HepG2 (cell line): Measurements from ENCODE around the gene NEAT1. TPM values are rescaled to one million over a fixed set of nuclear protein-coding genes. Genes with fewer than 3 reads are reported as not detected.

Source experiments
- BCLAF1 ChIP-seq: fragments of 450-650 bp; IDR thresholded peaks from 2 replicates; pipeline ENCODE4 v1.6.1; 2017; ENCODE audit warnings: mild to moderate bottlenecking
- GPBP1L1 ChIP-seq: sonication (generic); formaldehyde crosslinking; IDR thresholded peaks from 2 replicates; pipeline ENCODE4 v1.5.0; 2020; ENCODE audit warnings: mild to moderate bottlenecking, missing genetic modification reagents
- LCORL ChIP-seq, 2 experiments: fragments of 450-650 bp in 1 of 2; sonication (generic) in 1 of 2; formaldehyde crosslinking in 1 of 2; IDR thresholded peaks; 2 replicates each; pipeline versions ENCODE4 v1.5.0 to v1.6.1; 2017 to 2020; ENCODE audit warnings: antibody characterized with exemption in 1 of 2, missing genetic modification reagents in 1 of 2
- MYC ChIP-seq: sonication (generic); formaldehyde crosslinking; IDR thresholded peaks from 2 replicates; pipeline ENCODE4 v1.9.0; 2021; ENCODE audit warnings: missing genetic modification reagents, borderline replicate concordance
- PRDM15 ChIP-seq: sonication (generic); formaldehyde crosslinking; IDR thresholded peaks from 2 replicates; pipeline ENCODE4 v1.4.0; 2020; ENCODE audit warnings: missing genetic modification reagents
- SAFB2 ChIP-seq: sonication (generic); formaldehyde crosslinking; IDR thresholded peaks from 2 replicates; pipeline ENCODE4 v1.5.1; 2020; ENCODE audit warnings: missing genetic modification reagents, low read depth, mild to moderate bottlenecking, borderline replicate concordance
- TARDBP ChIP-seq: sonication (generic); formaldehyde crosslinking; IDR thresholded peaks from 2 replicates; pipeline ENCODE4 v1.8.0; 2022; ENCODE audit warnings: mild to moderate bottlenecking, missing genetic modification reagents
- TBP ChIP-seq: sonication (generic); formaldehyde crosslinking; IDR thresholded peaks from 2 replicates; pipeline ENCODE4 v1.5.0; 2020; ENCODE audit warnings: missing genetic modification reagents
- TOE1 ChIP-seq: sonication (generic); formaldehyde crosslinking; IDR thresholded peaks from 2 replicates; pipeline ENCODE4 v1.4.0; 2020; ENCODE audit warnings: mild to moderate bottlenecking, missing genetic modification reagents
- ZBTB33 ChIP-seq: sonication (generic); formaldehyde crosslinking; IDR thresholded peaks from 2 replicates; pipeline ENCODE4 v1.4.0; 2020; ENCODE audit warnings: missing genetic modification reagents
- ZBTB34 ChIP-seq: sonication (generic); formaldehyde crosslinking; IDR thresholded peaks from 2 replicates; pipeline ENCODE4 v1.8.0; 2022; ENCODE audit warnings: mild to moderate bottlenecking, missing genetic modification reagents
- ZKSCAN1 ChIP-seq: fragments of 150-350 bp; IDR thresholded peaks from 2 replicates; pipeline ENCODE4 v1.6.1; 2014; ENCODE audit warnings: low read length
- ZNF121 ChIP-seq: sonication (generic); formaldehyde crosslinking; IDR thresholded peaks from 2 replicates; pipeline ENCODE4 v1.5.0; 2020; ENCODE audit warnings: mild to moderate bottlenecking, missing genetic modification reagents
- ZNF350 ChIP-seq: sonication (generic); formaldehyde crosslinking; IDR thresholded peaks from 2 replicates; pipeline ENCODE4 v1.4.0; 2020; ENCODE audit warnings: mild to moderate bottlenecking, low read depth, missing genetic modification reagents, borderline replicate concordance
- ZNF567 ChIP-seq: sonication (generic); formaldehyde crosslinking; IDR thresholded peaks from 2 replicates; pipeline ENCODE4 v1.8.1; 2023; ENCODE audit warnings: mild to moderate bottlenecking, missing genetic modification reagents, borderline replicate concordance
- ZNF75D ChIP-seq: sonication (generic); formaldehyde crosslinking; IDR thresholded peaks from 2 replicates; pipeline ENCODE4 v1.8.1; 2023; ENCODE audit warnings: missing genetic modification reagents, mild to moderate bottlenecking, borderline replicate concordance
- ZNF773 ChIP-seq: sonication (generic); formaldehyde crosslinking; IDR thresholded peaks from 2 replicates; pipeline ENCODE4 v1.4.0; 2020; ENCODE audit warnings: missing genetic modification reagents, borderline replicate concordance
- polyA plus RNA-seq, 8 experiments: library from polyadenylated mRNA; depleted of rRNA in 3 of 8; stranded (reverse) in 7 of 8; unstranded in 1 of 8; fragments of >200 nt; fragmentation: Illumina TruSeq in 4 of 8; extraction: Trizol in 4 of 8; gene quantifications; 2 replicates each; pipeline versions ENCODE4 v1.2.1 to v1.2.3, GENCODE V29; 2011 to 2016; ENCODE audit warnings: low read depth in 4 of 8, missing spikeins in 1 of 8, mixed read lengths in 1 of 8; ENCODE audit not compliant: insufficient read depth in 1 of 8
- total RNA-seq, 5 experiments: library from RNA; depleted of rRNA; stranded (reverse); fragments of >200 nt; fragmentation: Illumina TruSeq; extraction: Trizol; gene quantifications; 2 replicates each; pipeline ENCODE4 v1.2.3, GENCODE V29; 2016; ENCODE audit warnings: low read depth in 1 of 5

Gene NEAT1
- total and polyA plus RNA-seq, 2 of the 13 experiments (the other 11 are each of a cell fraction or from before 2014, with no cell fraction given) = 20.5 to 41.2 TPM

GRCh38 chr11:65454696-65455456, 32.3 kb downstream of the NEAT1 start (continued):
- no peak for TF ChIP-seq MYC (CRISPR knock-in tag)
- peak; percentile 10; the same call in 1 of the 2 replicates for TF ChIP-seq TARDBP (CRISPR knock-in tag)
- no peak for TF ChIP-seq ZBTB33 (CRISPR knock-in tag)
- TF ChIP-seq ZNF121 = no peak
- 0 out of 2 replicates have a peak, but pooled peaks have one; percentile 77 for TF ChIP-seq SAFB2 (CRISPR knock-in tag)
- TF ChIP-seq ZKSCAN1 = no peak
- no peak; the same call in 1 of the 2 replicates for TF ChIP-seq ZNF773 (CRISPR knock-in tag)
- TF ChIP-seq TBP (CRISPR knock-in tag) = no peak
- TF ChIP-seq ZNF350 = no peak; the same call in 1 of the 2 replicates
- TF ChIP-seq ZNF567 = peak; percentile 14; the same call in 1 of the 2 replicates
- no peak for TF ChIP-seq PRDM15 (CRISPR knock-in tag)
- TF ChIP-seq TOE1 (CRISPR knock-in tag) = no peak
- TF ChIP-seq ZBTB34 (CRISPR knock-in tag) = no peak
- no peak for TF ChIP-seq ZNF75D (CRISPR knock-in tag)
- TF ChIP-seq BCLAF1 = no peak
- TF ChIP-seq LCORL (IDR thresholded peaks at IDR 0.05) = no peak
- no peak for TF ChIP-seq LCORL (CRISPR knock-in tag; IDR thresholded peaks at IDR 0.05)
- TF ChIP-seq GPBP1L1 (CRISPR knock-in tag) = no peak
